ENCODE measurements around the gene RAB3IL1.

The RAB3IL1 gene

GRCh38 chr11:61861634-61862033 lies 55.7 kb downstream of the RAB3IL1 start:
- Histone ChIP-seq H3K36me3 (ENCODE audit: control insufficient read depth, insufficient read depth, low read length) (peaks cover 85% of the 10 kb centered on the region), H3K4me3 (ENCODE audit: low read depth, low read length) (no peak overlapping the region), H3K9ac (ENCODE audit: low read length) (no peak overlapping the region), H3K9me3 (ENCODE audit: control insufficient read depth, insufficient read depth, low read depth, low read length) (no peaks in the 10 kb centered on the region), H3K4me1 (ENCODE audit: control insufficient read depth, insufficient read depth, low read length) (no peaks in the 10 kb centered on the region), H3K27me3 (ENCODE audit: control insufficient read depth, insufficient read depth, low read length) (no peaks in the 10 kb centered on the region), H3K27ac (ENCODE audit: low read depth, low read length) (no peak overlapping the region)

DNA sequence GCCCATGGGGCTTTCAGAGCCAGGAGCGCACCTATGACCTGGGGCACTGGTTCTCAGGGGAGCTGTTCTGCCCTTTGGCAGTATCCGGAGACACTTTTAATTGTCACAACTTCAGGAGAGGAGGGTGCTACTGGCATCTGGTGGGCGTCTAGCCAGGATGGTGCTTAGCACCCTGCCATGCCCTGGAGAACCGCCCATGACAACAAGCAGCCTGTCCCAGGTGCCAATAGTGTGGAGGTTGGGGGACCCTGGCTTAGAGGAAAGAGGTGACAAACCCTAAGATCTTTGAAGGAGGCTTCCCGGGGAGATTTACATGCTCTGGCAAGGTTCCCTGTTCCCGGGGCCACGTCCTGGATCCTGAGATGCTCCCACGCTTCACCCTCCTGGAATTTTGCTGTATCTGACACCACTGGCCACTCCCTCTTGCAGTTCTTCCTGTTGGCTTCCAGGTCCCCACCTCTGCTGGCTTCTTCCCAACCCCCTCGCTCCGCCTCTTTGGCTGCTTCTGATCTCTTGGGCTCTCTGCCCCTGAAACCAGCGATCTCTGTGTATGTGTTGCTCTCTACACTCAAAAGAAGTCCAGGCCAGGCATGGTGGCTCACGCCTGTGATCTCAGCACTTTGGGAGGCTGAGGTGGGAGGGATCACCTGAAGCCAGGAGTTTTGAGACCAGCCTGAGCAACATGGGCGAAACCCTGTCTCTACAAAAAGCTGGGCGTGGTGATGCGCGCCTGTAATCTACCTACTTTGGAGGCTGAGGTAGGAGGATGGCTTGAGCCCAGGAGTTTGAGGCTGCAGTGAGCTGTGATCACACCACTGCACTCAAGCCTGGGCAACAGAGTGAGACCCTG lies 57.1 kb downstream of the RAB3IL1 start:
- Histone ChIP-seq H3K4me3 (ENCODE audit: low read depth, low read length) (no peak overlapping the region), H3K27ac (ENCODE audit: low read depth, low read length) (no peak overlapping the region), H3K9ac (ENCODE audit: low read length) (no peak overlapping the region), H3K4me1 (ENCODE audit: control insufficient read depth, insufficient read depth, low read length) (no peaks in the 10 kb centered on the region), H3K9me3 (ENCODE audit: control insufficient read depth, insufficient read depth, low read depth, low read length) (no peaks in the 10 kb centered on the region), H3K27me3 (ENCODE audit: control insufficient read depth, insufficient read depth, low read length) (no peaks in the 10 kb centered on the region), H3K36me3 (ENCODE audit: control insufficient read depth, insufficient read depth, low read length) (peaks cover 85% of the 10 kb centered on the region)

DNA sequence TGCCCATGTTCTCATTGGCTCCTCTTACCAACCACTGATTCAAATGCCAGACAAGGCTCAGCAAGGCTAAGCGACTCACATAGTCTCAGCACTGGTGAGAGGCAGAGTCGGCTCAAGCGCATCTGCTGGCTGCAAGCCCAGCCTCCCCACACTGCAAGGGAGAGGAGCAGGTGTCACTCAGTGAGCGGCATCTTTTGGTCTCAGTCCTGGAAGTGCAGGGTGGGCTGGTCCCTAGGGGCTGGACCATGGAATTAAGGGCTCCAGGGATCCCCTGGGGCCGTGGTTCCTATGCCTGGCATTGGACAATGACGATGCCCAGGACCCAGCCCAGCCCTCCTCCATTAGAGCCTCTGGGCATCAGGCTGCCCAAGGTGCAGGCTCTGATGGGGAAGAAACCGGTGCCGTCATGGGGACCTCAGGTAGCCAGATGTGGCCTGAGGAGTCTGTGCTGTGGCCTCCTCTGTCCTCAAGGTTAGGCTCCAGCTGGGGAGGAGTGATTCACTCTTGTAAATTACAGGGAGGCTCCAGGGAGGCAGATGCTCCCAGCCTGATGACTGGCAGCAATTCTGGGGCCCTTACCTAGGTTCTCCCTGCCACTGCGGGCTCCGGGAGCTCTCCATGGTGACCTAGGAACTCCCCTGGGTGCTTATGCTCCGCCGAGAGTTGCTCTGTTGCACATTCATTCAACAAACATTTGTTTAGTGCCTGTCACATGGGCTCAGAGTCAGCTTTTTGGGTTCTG lies 61.3 kb downstream of the RAB3IL1 start:
- no peaks in the 10 kb centered on the region for H3K27me3 ChIP-seq (ENCODE audit: control insufficient read depth, insufficient read depth, low read length)
- H3K36me3 ChIP-seq (ENCODE audit: control insufficient read depth, insufficient read depth, low read length) = peaks cover 87% of the 10 kb centered on the region
- H3K9ac ChIP-seq (ENCODE audit: low read length) = no peak overlapping the region
- H3K27ac ChIP-seq (ENCODE audit: low read depth, low read length) = no peak overlapping the region
- H3K9me3 ChIP-seq (ENCODE audit: control insufficient read depth, insufficient read depth, low read depth, low read length) = no peaks in the 10 kb centered on the region
- H3K4me1 ChIP-seq (ENCODE audit: control insufficient read depth, insufficient read depth, low read length) = no peaks in the 10 kb centered on the region
- no peak overlapping the region for H3K4me3 ChIP-seq (ENCODE audit: low read depth, low read length)

DNA sequence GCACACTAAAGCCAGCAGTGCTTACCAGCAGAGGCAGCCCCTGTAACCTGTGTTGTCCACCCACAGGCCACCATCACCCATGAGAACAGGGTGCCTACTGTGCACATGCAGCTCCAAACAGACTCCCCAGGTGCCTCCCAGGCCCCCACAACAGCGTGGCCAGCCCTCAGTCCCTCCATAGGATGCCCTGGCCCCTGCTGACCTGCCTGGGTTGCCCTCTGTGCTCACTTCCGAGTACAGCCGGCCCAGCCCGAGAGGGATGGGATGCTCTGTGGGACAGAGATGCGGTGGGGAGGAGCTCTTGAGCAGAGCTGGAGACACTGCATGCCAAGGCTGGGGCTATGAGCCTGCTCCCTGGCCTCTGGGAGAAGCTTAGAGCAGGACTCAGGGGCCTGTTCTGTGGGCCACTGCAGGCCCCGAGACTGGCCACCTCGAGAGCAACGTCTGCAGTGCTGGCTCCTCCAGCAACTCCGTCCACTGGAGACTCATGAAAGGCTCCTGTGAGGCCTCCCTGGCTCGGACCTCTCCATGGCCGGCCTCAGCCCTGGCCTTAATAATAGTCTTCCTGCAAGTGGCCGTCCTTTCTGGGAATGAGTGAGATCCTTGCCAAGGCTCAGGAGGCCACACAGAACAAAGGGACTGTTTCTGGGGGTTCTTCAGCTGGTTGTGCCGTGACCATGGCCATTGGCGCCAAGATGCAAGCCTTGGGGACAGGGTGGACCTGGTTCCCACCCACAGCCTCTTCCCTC lies 62.2 kb downstream of the RAB3IL1 start:
- peaks cover 89% of the 10 kb centered on the region for H3K36me3 ChIP-seq (ENCODE audit: control insufficient read depth, insufficient read depth, low read length)
- H3K4me1 ChIP-seq (ENCODE audit: control insufficient read depth, insufficient read depth, low read length) = no peaks in the 10 kb centered on the region
- H3K27ac ChIP-seq (ENCODE audit: low read depth, low read length) = no peak overlapping the region
- H3K9me3 ChIP-seq (ENCODE audit: control insufficient read depth, insufficient read depth, low read depth, low read length) = no peaks in the 10 kb centered on the region
- H3K4me3 ChIP-seq (ENCODE audit: low read depth, low read length) = no peak overlapping the region
- H3K27me3 ChIP-seq (ENCODE audit: control insufficient read depth, insufficient read depth, low read length) = no peaks in the 10 kb centered on the region
- no peak overlapping the region for H3K9ac ChIP-seq (ENCODE audit: low read length)

GRCh38 chr11:61854206-61854895 lies 63.0 kb downstream of the RAB3IL1 start:
- H3K4me1 ChIP-seq (ENCODE audit: control insufficient read depth, insufficient read depth, low read length) = no peaks in the 10 kb centered on the region
- H3K27me3 ChIP-seq (ENCODE audit: control insufficient read depth, insufficient read depth, low read length) = no peaks in the 10 kb centered on the region
- no peak overlapping the region for H3K9ac ChIP-seq (ENCODE audit: low read length)
- no peak overlapping the region for H3K4me3 ChIP-seq (ENCODE audit: low read depth, low read length)
- no peak overlapping the region for H3K27ac ChIP-seq (ENCODE audit: low read depth, low read length)
- no peaks in the 10 kb centered on the region for H3K9me3 ChIP-seq (ENCODE audit: control insufficient read depth, insufficient read depth, low read depth, low read length)
- H3K36me3 ChIP-seq (ENCODE audit: control insufficient read depth, insufficient read depth, low read length) = peaks cover 90% of the 10 kb centered on the region

DNA sequence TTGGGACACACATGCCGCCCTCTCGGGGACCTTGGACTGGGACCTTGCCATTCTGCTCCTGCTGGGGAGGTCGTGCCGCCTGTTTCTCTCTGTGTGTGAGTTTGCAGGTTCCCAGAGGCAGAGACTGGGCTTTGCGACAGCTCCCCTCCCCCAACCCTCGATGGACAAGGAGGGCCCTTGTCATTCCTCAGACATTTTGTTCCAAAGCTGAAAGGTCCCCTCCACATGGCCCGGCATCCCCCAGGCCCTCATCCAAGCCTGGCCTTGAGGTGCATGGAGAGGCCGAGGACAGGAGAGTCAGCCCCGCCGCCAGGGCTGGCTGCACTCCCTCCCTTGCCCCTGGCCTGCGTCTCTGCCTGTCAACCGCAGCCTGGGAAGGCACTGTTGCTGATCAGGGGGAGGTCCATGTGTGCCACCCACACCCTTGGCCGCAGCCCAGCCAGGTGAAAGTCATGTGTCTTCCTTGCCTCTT lies 63.6 kb downstream of the RAB3IL1 start:
- Histone ChIP-seq H3K9ac (ENCODE audit: low read length) (no peak overlapping the region), H3K27ac (ENCODE audit: low read depth, low read length) (no peak overlapping the region), H3K4me3 (ENCODE audit: low read depth, low read length) (no peak overlapping the region), H3K36me3 (ENCODE audit: control insufficient read depth, insufficient read depth, low read length) (peaks cover 90% of the 10 kb centered on the region), H3K27me3 (ENCODE audit: control insufficient read depth, insufficient read depth, low read length) (no peaks in the 10 kb centered on the region), H3K9me3 (ENCODE audit: control insufficient read depth, insufficient read depth, low read depth, low read length) (no peaks in the 10 kb centered on the region), H3K4me1 (ENCODE audit: control insufficient read depth, insufficient read depth, low read length) (no peaks in the 10 kb centered on the region)

DNA sequence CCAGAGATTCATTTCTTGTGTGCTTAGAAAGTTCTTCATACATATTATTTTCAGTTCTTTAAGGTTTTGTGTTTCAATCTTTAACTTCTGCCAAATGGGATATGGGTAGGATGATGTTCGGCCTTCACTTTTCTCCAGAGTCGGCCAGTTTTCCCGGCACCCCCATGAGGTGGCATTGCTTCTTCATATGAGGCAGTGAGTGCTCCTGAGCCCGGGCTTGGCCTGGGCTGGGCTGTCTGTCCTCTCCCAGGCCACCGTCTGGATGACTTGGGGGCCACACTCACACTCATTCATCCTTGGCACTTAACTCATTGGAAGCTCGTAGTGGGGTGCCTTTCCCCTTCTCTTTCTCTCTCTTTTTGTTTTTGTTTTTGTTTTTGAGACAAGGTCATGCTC lies 65.5 kb downstream of the RAB3IL1 start:
- Histone ChIP-seq H3K4me1 (ENCODE audit: control insufficient read depth, insufficient read depth, low read length) (no peaks in the 10 kb centered on the region), H3K36me3 (ENCODE audit: control insufficient read depth, insufficient read depth, low read length) (peaks cover 95% of the 10 kb centered on the region), H3K4me3 (ENCODE audit: low read depth, low read length) (no peak overlapping the region), H3K27ac (ENCODE audit: low read depth, low read length) (no peak overlapping the region), H3K27me3 (ENCODE audit: control insufficient read depth, insufficient read depth, low read length) (no peaks in the 10 kb centered on the region), H3K9me3 (ENCODE audit: control insufficient read depth, insufficient read depth, low read depth, low read length) (no peaks in the 10 kb centered on the region), H3K9ac (ENCODE audit: low read length) (no peak overlapping the region)

- Histone ChIP-seq H3K9me3 (ENCODE audit: control insufficient read depth, insufficient read depth, low read depth, low read length) (no peaks in the 10 kb centered on the region), H3K27me3 (ENCODE audit: control insufficient read depth, insufficient read depth, low read length) (no peaks in the 10 kb centered on the region), H3K27ac (ENCODE audit: low read depth, low read length) (no peak overlapping the region), H3K4me3 (ENCODE audit: low read depth, low read length) (no peak overlapping the region), H3K36me3 (ENCODE audit: control insufficient read depth, insufficient read depth, low read length) (peaks cover 94% of the 10 kb centered on the region), H3K4me1 (ENCODE audit: control insufficient read depth, insufficient read depth, low read length) (no peaks in the 10 kb centered on the region), H3K9ac (ENCODE audit: low read length) (no peak overlapping the region)
Measured at GRCh38 chr11:61851113-61851899, 66.1 kb downstream of the RAB3IL1 start.

GRCh38 chr11:61850687-61851086 lies 66.7 kb downstream of the RAB3IL1 start:
- Histone ChIP-seq H3K9ac (ENCODE audit: low read length) (no peak overlapping the region), H3K4me3 (ENCODE audit: low read depth, low read length) (no peak overlapping the region), H3K36me3 (ENCODE audit: control insufficient read depth, insufficient read depth, low read length) (peaks cover 94% of the 10 kb centered on the region), H3K27me3 (ENCODE audit: control insufficient read depth, insufficient read depth, low read length) (no peaks in the 10 kb centered on the region), H3K4me1 (ENCODE audit: control insufficient read depth, insufficient read depth, low read length) (no peaks in the 10 kb centered on the region), H3K9me3 (ENCODE audit: control insufficient read depth, insufficient read depth, low read depth, low read length) (no peaks in the 10 kb centered on the region), H3K27ac (ENCODE audit: low read depth, low read length) (no peak overlapping the region)

- Histone ChIP-seq H3K9me3 (ENCODE audit: control insufficient read depth, insufficient read depth, low read depth, low read length) (no peaks in the 10 kb centered on the region), H3K4me3 (ENCODE audit: low read depth, low read length) (no peak overlapping the region), H3K4me1 (ENCODE audit: control insufficient read depth, insufficient read depth, low read length) (no peaks in the 10 kb centered on the region), H3K36me3 (ENCODE audit: control insufficient read depth, insufficient read depth, low read length) (peaks cover 88% of the 10 kb centered on the region), H3K27me3 (ENCODE audit: control insufficient read depth, insufficient read depth, low read length) (no peaks in the 10 kb centered on the region), H3K27ac (ENCODE audit: low read depth, low read length) (no peak overlapping the region), H3K9ac (ENCODE audit: low read length) (no peak overlapping the region)
Measured at GRCh38 chr11:61848631-61849030, 68.7 kb downstream of the RAB3IL1 start.

Measured in HUES6 (cell line).